PC-3 (cell line): ENCODE data around the gene CD4.

ENCODE experiments used
- EZH2 ChIP-seq: fragments of 300-600 bp; sonication (generic); IDR thresholded peaks from one replicate; pipeline ENCODE4 v1.6.1; 2017; ENCODE audit warnings: antibody characterized with exemption, mild to moderate bottlenecking, low read length; ENCODE audit not compliant: unreplicated experiment
- TF ChIP-seq, protein P1 (sequence below): fragments of 300-600 bp; sonication (generic); conservative IDR thresholded peaks from 2 replicates; pipeline ENCODE4 v1.5.1; 2017; ENCODE audit warnings: antibody characterized with exemption, low read depth, mild to moderate bottlenecking, low read length

DNA sequence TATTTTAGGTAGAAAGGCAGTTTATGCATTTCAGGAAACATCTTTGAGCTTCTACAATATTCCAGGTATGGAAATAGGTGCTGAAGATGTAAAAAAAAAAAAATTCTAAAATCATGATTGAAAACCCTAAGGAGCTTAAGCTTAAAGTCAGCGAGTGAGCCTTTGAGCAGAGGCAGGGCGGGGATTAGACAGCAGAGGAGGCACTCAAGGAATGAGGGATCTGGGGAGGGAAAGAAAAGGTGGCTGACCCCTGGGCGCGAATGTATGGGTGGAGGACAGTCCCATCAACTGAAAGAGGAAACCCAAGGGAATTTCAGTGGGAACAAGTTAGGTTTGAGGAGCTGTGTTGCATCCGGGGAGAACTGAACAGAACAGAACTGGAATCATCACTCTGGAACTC is 29.6 kb upstream of the CD4 start:
- TF ChIP-seq, protein P1, sequence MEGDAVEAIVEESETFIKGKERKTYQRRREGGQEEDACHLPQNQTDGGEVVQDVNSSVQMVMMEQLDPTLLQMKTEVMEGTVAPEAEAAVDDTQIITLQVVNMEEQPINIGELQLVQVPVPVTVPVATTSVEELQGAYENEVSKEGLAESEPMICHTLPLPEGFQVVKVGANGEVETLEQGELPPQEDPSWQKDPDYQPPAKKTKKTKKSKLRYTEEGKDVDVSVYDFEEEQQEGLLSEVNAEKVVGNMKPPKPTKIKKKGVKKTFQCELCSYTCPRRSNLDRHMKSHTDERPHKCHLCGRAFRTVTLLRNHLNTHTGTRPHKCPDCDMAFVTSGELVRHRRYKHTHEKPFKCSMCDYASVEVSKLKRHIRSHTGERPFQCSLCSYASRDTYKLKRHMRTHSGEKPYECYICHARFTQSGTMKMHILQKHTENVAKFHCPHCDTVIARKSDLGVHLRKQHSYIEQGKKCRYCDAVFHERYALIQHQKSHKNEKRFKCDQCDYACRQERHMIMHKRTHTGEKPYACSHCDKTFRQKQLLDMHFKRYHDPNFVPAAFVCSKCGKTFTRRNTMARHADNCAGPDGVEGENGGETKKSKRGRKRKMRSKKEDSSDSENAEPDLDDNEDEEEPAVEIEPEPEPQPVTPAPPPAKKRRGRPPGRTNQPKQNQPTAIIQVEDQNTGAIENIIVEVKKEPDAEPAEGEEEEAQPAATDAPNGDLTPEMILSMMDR: no peak
- no peak for TF ChIP-seq EZH2
